Upper lobe of left lung (tissue), 6 donors: Measurements from ENCODE around the gene PGM2L1. TPM values are rescaled to one million over a fixed set of nuclear protein-coding genes. Genes with fewer than 3 reads are reported as not detected.

Source experiments
- ATAC-seq, 2 donors: fragments of 200-7000 bp; cut with Tn5 transposase; one replicate each; pipeline ENCODE4 v1.9.1; 2022; ENCODE audit warnings: mild to moderate bottlenecking in 2 of 2, moderate library complexity in 2 of 2; ENCODE audit not compliant: low FRiP score in 2 of 2
- DNase-seq, 2 donors: peaks; one replicate each; pipeline ENCODE4 v3.0.0-alpha.2; 2019 to 2020
- H3K27ac ChIP-seq, 4 donors: fragments of 200-600 bp; sonication (generic); one replicate each; pipeline ENCODE4 v1.5.1; 2016 to 2019
- H3K27me3 ChIP-seq, 4 donors: fragments of 200-600 bp; sonication (generic); one replicate each; pipeline ENCODE4 v1.5.1; 2017 to 2019
- H3K36me3 ChIP-seq, 4 donors: fragments of 200-600 bp; sonication (generic); one replicate each; pipeline ENCODE4 v1.5.1; 2016 to 2019
- H3K4me1 ChIP-seq, 4 donors: fragments of 200-600 bp; sonication (generic); one replicate each; pipeline ENCODE4 v1.5.1; 2018 to 2019
- H3K4me3 ChIP-seq, 4 donors: fragments of 200-600 bp; sonication (generic); one replicate each; pipeline ENCODE4 v1.5.1; 2017 to 2019; ENCODE audit warnings: mild to moderate bottlenecking in 2 of 4, moderate library complexity in 1 of 4
- H3K9me3 ChIP-seq, 4 donors: fragments of 200-600 bp; sonication (generic); one replicate each; pipeline ENCODE4 v1.5.1; 2018 to 2019
- EP300 ChIP-seq, 4 donors: sonication (generic); formaldehyde crosslinking; IDR thresholded peaks; one replicate each; pipeline ENCODE4 v1.5.1; 2017; ENCODE audit warnings: antibody characterized with exemption in 4 of 4, control low read depth in 2 of 4
- POLR2A ChIP-seq, 4 donors: fragments of 450-650 bp; IDR thresholded peaks; one replicate each; pipeline ENCODE4 v1.5.1; 2016 to 2017; ENCODE audit warnings: antibody characterized with exemption in 4 of 4, mild to moderate bottlenecking in 2 of 4
- POLR2AphosphoS5 ChIP-seq, 2 donors: sonication (generic); formaldehyde crosslinking; IDR thresholded peaks; one replicate each; pipeline ENCODE4 v1.5.1; 2017; ENCODE audit warnings: antibody characterized with exemption in 2 of 2
- WGBS, 2 donors: methylation state at CpG; one replicate each; pipeline ENCODE4 v1.1.5; 2017 to 2018; 5-methylcytosine and 5-hydroxymethylcytosine counted together
- total RNA-seq, 6 donors: library from RNA; depleted of rRNA in 4 of 6; stranded (reverse); fragments of >200 nt in 4 of 6; gene quantifications; one replicate each; pipeline versions ENCODE4 v1.1.0 to v1.2.1, GENCODE V29; 2016 to 2021
- TF ChIP-seq, protein P1 (sequence below), 6 experiments: fragments of 450-650 bp in 4 of 6; fragments of 200-600 bp in 2 of 6; sonication (generic) in 2 of 6; IDR thresholded peaks; one replicate each; pipeline ENCODE4 v1.5.1; 2016 to 2019; ENCODE audit warnings: antibody characterized with exemption in 6 of 6
- donor health status: DM: no; HTN: no; CAD: no; lungs with moderate emphysema.
- donor health status: DM: no; HTN: yes; CAD: no; lungs with severe emphysema.

The PGM2L1 gene
- total RNA-seq, 6 donors from 2014 or later = 1.0 to 8.8 (median 5.8) TPM

DNA sequence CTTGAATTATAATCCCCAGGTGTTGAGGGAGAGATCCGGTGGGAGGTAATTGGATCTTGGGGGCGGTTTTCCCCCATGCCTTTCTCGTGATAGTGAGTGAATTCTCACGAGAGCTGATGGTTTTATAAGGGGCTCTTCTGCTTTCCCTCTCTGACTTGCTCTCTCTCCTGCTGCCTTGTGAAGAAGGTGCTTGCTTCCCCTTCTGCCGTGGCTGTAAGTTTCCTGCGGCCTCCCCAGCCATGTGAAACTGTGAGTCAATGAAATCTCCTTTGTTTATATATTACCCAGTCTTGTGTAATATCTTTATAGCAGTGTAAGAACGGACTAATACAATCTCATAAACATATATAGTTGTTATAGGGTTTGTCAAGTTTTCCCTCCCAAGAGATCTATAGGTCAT, 36.3 kb upstream of the PGM2L1 start:
- TF ChIP-seq POLR2A (IDR thresholded peaks at IDR 0.05) (no peak), EP300 (IDR thresholded peaks at IDR 0.05) (no peak), POLR2AphosphoS5 (IDR thresholded peaks at IDR 0.05) (no peak)
- TF ChIP-seq, protein P1, sequence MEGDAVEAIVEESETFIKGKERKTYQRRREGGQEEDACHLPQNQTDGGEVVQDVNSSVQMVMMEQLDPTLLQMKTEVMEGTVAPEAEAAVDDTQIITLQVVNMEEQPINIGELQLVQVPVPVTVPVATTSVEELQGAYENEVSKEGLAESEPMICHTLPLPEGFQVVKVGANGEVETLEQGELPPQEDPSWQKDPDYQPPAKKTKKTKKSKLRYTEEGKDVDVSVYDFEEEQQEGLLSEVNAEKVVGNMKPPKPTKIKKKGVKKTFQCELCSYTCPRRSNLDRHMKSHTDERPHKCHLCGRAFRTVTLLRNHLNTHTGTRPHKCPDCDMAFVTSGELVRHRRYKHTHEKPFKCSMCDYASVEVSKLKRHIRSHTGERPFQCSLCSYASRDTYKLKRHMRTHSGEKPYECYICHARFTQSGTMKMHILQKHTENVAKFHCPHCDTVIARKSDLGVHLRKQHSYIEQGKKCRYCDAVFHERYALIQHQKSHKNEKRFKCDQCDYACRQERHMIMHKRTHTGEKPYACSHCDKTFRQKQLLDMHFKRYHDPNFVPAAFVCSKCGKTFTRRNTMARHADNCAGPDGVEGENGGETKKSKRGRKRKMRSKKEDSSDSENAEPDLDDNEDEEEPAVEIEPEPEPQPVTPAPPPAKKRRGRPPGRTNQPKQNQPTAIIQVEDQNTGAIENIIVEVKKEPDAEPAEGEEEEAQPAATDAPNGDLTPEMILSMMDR (IDR thresholded peaks at IDR 0.05) = no peak
- Histone ChIP-seq H3K9me3 (no peaks in the 10 kb centered on the region), H3K4me3 (no peak overlapping the region), H3K36me3 (no peaks in the 10 kb centered on the region), H3K27me3 (no peaks in the 10 kb centered on the region), H3K27ac (no peak overlapping the region), H3K4me1 (no peaks in the 10 kb centered on the region)
- ATAC-seq (no peak), DNase-seq (no peak)
- WGBS, 2 donors = 62 to 69% methylated on average over 7 of the region's 7 CpGs

DNA sequence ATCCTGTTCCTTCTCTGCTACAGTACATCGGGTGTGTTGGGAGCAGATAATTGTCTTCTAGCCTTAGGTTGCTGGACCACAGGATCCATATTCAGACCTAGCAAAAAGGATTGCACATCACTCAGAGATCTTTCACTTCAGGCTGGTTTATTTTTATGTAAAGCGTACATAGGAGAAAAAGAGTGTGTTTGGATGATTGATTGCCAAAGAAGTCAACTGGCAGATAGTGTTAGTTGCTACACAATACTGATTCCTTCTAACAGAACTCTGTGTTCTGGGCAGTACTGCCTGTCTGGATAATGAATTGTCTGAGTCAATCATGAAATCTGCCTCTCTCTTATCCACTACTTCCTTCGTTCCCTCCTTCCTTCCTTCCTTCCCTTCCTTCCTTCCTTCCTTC, 31.0 kb upstream of the PGM2L1 start:
- no peaks in the 10 kb centered on the region for H3K4me1 ChIP-seq
- H3K36me3 ChIP-seq = no peaks in the 10 kb centered on the region
- no peak overlapping the region for H3K4me3 ChIP-seq
- ATAC-seq (no peak), DNase-seq (no peak)
- 81 to 88% methylated on average over 2 to 3 of the region's 3 CpGs for WGBS, 2 donors
- TF ChIP-seq, protein P1 (IDR thresholded peaks at IDR 0.05) = no peak
- no peak for TF ChIP-seq POLR2A (IDR thresholded peaks at IDR 0.05)
- no peak for TF ChIP-seq EP300 (IDR thresholded peaks at IDR 0.05)
- TF ChIP-seq POLR2AphosphoS5 (IDR thresholded peaks at IDR 0.05) = no peak
- no peaks in the 10 kb centered on the region for H3K9me3 ChIP-seq
- no peak overlapping the region for H3K27ac ChIP-seq
- H3K27me3 ChIP-seq = no peaks in the 10 kb centered on the region

DNA sequence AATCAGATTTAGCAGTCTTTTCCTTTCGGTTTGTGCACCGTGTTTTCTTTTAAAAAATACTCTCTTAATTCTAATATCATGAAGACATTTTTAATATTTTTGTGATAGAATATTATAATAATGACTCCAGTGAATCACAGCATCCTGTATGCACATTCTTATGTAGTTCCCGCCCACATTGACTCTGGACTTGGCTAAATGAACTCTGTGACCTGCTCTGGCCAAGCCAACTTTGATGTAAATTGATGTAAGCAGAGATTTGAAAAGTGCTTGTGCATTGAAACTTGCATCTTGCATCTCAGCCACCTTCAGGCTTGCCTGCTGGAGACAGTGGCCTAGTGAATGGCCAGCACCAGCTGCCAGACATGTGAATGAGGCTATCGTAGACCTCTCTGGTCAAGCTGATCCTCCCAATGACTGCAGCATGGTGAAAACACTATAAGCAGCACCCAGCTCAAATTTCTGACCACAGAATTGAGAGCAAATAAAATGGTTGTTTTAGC, 29.2 kb upstream of the PGM2L1 start:
- Histone ChIP-seq H3K4me3 (no peak overlapping the region), H3K27me3 (no peaks in the 10 kb centered on the region), H3K4me1 (no peaks in the 10 kb centered on the region), H3K27ac (no peak overlapping the region), H3K9me3 (no peaks in the 10 kb centered on the region), H3K36me3 (no peaks in the 10 kb centered on the region)
- no peak for ATAC-seq
- TF ChIP-seq POLR2A (IDR thresholded peaks at IDR 0.05) = no peak
- TF ChIP-seq, protein P1 (IDR thresholded peaks at IDR 0.05) = no peak
- TF ChIP-seq EP300 (IDR thresholded peaks at IDR 0.05) = no peak
- no peak for TF ChIP-seq POLR2AphosphoS5 (IDR thresholded peaks at IDR 0.05)
- DNase-seq = no peak
- 84 to 91% methylated on average over 4 of the region's 4 CpGs for WGBS, 2 donors

DNA sequence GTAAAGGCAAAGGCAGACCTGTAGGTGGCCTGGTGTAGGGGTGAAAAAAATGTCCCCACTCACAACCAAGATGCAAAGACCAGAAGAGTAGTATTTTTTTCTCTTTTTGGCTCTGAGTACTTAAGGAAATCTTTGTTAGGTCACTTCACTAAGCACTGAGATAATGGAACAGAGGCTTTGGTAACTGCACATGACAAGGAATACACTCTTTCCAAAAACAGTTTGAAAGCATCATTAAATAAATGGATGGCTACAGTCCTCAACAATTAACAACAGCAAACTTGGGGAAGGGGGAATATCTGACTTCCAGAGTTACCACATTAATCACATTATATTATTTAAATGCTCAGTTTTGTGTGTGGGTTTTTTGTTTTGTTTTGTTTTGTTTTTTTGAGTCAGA, 26.9 kb upstream of the PGM2L1 start:
- ATAC-seq (no peak), DNase-seq (no peak)
- TF ChIP-seq POLR2AphosphoS5 (IDR thresholded peaks at IDR 0.05) = no peak
- TF ChIP-seq, protein P1 (IDR thresholded peaks at IDR 0.05) = no peak
- TF ChIP-seq EP300 (IDR thresholded peaks at IDR 0.05) = no peak
- TF ChIP-seq POLR2A (IDR thresholded peaks at IDR 0.05) = no peak
- Histone ChIP-seq H3K4me1 (no peaks in the 10 kb centered on the region), H3K9me3 (no peaks in the 10 kb centered on the region), H3K36me3 (no peaks in the 10 kb centered on the region), H3K27ac (no peak overlapping the region), H3K4me3 (no peak overlapping the region), H3K27me3 (no peaks in the 10 kb centered on the region)

DNA sequence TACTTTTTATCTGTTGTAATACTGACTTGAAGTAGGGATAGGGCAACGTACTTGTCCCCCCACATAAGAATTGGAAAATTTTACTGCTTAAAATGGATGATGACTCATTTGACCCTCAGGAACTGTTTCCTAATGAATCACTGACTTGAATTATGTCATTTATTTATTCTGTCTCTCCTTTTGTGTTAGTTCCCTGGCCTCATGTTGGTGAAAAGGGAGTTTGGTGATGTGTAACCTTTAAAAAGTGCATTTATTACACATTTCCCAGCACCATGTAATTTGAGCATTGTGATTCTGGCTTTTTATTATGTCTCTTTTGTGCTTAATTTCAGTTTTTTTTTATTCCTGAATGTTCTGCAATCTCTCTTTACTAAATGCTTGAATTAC, 20.3 kb upstream of the PGM2L1 start:
- H3K27ac ChIP-seq = no peak overlapping the region
- no peak overlapping the region for H3K4me3 ChIP-seq

More for the DNA sequence above, 20.3 kb upstream of the PGM2L1 start:
- WGBS, 2 donors = 42% methylated on average over 1 of the region's 1 CpG
- DNase-seq = no peak
- Histone ChIP-seq H3K4me1 (peaks cover 0 to 20% (median 6%) of the 10 kb centered on the region in 4 donors), H3K9me3 (no peaks in the 10 kb centered on the region), H3K36me3 (no peaks in the 10 kb centered on the region), H3K27me3 (no peaks in the 10 kb centered on the region)
- TF ChIP-seq POLR2A (IDR thresholded peaks at IDR 0.05) = no peak
- no peak for TF ChIP-seq EP300 (IDR thresholded peaks at IDR 0.05)
- no peak for TF ChIP-seq POLR2AphosphoS5 (IDR thresholded peaks at IDR 0.05)
- TF ChIP-seq, protein P1 (IDR thresholded peaks at IDR 0.05) = no peak
- peak in 1 of 2 donors; percentile 87 for ATAC-seq
